Adrenal gland (tissue), 5 donors: Measurements from ENCODE around the gene IFI35.
A peak's percentile ranks its signal among the peaks of the same experiment; 100 is the strongest.

Experiments used
- POLR2A ChIP-seq, 2 donors: fragments of 450-650 bp; IDR thresholded peaks; one replicate each; pipeline ENCODE4 v1.6.1; 2017; ENCODE audit warnings: antibody characterized with exemption in 2 of 2, mild to moderate bottlenecking in 2 of 2, moderate library complexity in 1 of 2
- TF ChIP-seq, protein P1 (sequence below), 6 experiments: fragments of 450-650 bp in 4 of 6; fragments of 200-600 bp in 2 of 6; sonication (generic) in 1 of 6; IDR thresholded peaks; 1 replicate in 5 of 6; 2 replicates in 1 of 6; pipeline versions ENCODE4 v1.5.1 to v1.8.0; 2016 to 2021; ENCODE audit warnings: antibody characterized with exemption in 6 of 6, mild to moderate bottlenecking in 2 of 6, moderate library complexity in 1 of 6
- donor health status: DM: no; HTN: no; CAD: no.

DNA sequence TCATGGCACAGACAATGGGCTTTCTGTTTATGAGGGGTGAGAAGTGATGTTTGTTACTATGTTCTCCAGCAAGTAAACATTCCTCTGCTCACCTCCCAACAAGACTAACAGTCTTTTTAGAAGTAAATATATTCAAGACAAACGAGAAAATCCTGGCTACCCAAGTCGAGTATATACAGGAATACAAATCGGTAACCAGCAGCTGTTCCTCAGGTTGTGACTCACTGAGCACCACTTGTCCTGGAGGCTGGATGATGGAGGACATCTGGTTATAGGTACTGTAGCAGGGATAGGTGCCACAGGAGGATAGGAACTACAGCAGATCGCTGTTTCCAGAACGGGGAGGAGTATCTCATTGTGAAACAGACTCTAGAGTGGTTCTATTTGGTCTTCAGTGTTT is 13.7 kb upstream of the IFI35 start:
- TF ChIP-seq, protein P1, sequence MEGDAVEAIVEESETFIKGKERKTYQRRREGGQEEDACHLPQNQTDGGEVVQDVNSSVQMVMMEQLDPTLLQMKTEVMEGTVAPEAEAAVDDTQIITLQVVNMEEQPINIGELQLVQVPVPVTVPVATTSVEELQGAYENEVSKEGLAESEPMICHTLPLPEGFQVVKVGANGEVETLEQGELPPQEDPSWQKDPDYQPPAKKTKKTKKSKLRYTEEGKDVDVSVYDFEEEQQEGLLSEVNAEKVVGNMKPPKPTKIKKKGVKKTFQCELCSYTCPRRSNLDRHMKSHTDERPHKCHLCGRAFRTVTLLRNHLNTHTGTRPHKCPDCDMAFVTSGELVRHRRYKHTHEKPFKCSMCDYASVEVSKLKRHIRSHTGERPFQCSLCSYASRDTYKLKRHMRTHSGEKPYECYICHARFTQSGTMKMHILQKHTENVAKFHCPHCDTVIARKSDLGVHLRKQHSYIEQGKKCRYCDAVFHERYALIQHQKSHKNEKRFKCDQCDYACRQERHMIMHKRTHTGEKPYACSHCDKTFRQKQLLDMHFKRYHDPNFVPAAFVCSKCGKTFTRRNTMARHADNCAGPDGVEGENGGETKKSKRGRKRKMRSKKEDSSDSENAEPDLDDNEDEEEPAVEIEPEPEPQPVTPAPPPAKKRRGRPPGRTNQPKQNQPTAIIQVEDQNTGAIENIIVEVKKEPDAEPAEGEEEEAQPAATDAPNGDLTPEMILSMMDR (IDR thresholded peaks at IDR 0.05) = peak in 1 of 6 experiments; percentile 1
- no peak for TF ChIP-seq POLR2A (IDR thresholded peaks at IDR 0.05)
